ENCODE data around the gene PRDM5. TPM values are rescaled to one million over a fixed set of nuclear protein-coding genes. Genes with fewer than 3 reads are reported as not detected.

The PRDM5 gene
- total and polyA plus RNA-seq, 2 donors (not counting 3 experiments of a cell fraction or from before 2014, with no cell fraction given) = 2.2 to 8.1 TPM

- intact Hi-C loops (cut with micrococcal nuclease) = no loop called here
- H3K27ac ChIP-seq (ENCODE audit: insufficient read depth, low read depth, low read length) = no peak overlapping the region
Measured at GRCh38 chr4:120725639-120726580, 196.6 kb downstream of the PRDM5 start.

More at GRCh38 chr4:120725639-120726580, 196.6 kb downstream of the PRDM5 start:
- Histone ChIP-seq H3K79me2 (ENCODE audit: control insufficient read depth, insufficient read depth, low read length) (no peaks in the 10 kb centered on the region), H3K36me3 (ENCODE audit: control insufficient read depth in 2 of 2, extremely low read depth in 1 of 2, insufficient read depth in 2 of 2, low read length in 2 of 2) (no peaks in the 10 kb centered on the region), H3K9ac (replicated peaks; ENCODE audit: extremely low read depth, insufficient read depth, low read length) (no peak overlapping the region), H3K9me1 (replicated peaks; ENCODE audit: control insufficient read depth, extremely low read depth, insufficient read depth, low read length) (no peaks in the 10 kb centered on the region), H3K27me3 (ENCODE audit: control insufficient read depth in 2 of 2, insufficient read depth in 2 of 2, low read length in 2 of 2) (no peaks in the 10 kb centered on the region), H3K4me3 (replicated peaks in 1 of 3; ENCODE audit: insufficient read depth in 1 of 3, low read depth in 1 of 3, low read length in 3 of 3) (no peak overlapping the region), H3K4me2 (ENCODE audit: insufficient read depth, low read length) (no peak overlapping the region), H3K9me3 (replicated peaks; ENCODE audit: control insufficient read depth, insufficient read depth, low read length) (no peaks in the 10 kb centered on the region), H3K4me1 (ENCODE audit: control insufficient read depth, extremely low read depth, insufficient read depth, low read length) (no peaks in the 10 kb centered on the region), H2AFZ (ENCODE audit: low read depth, low read length) (no peak overlapping the region), H4K20me1 (replicated peaks; ENCODE audit: control insufficient read depth, extremely low read depth, insufficient read depth, low read length) (no peaks in the 10 kb centered on the region)
- no peak for FAIRE-seq
- no TSS peak for BruUV-seq (replicated peaks)
- dilution Hi-C loops (cut with MboI; ENCODE audit: extremely low pct_ligation_motif_present, low sequenced_read_pairs) = no loop called here
- DNase-seq (ENCODE audit: low read depth, low spot score) = no peak
- no peak for TF ChIP-seq POLR2A (IDR thresholded peaks at IDR 0.05; ENCODE audit: low read depth, low read length)
- TF ChIP-seq MYC (IDR thresholded peaks at IDR 0.05; ENCODE audit: low read depth, low read length) = no peak
- no peak for TF ChIP-seq GATA2 (IDR thresholded peaks at IDR 0.05; ENCODE audit: insufficient read depth, insufficient read length, low read depth, low read length)
- TF ChIP-seq FOS (IDR thresholded peaks at IDR 0.05; ENCODE audit: borderline replicate concordance, insufficient read depth, low read length) = no peak
- no peak for TF ChIP-seq EZH2 (IDR thresholded peaks at IDR 0.05; ENCODE audit: borderline replicate concordance, low read depth, low read length, severe bottlenecking)
- TF ChIP-seq MAX (IDR thresholded peaks at IDR 0.05; ENCODE audit: insufficient read depth, insufficient read length) = no peak
- TF ChIP-seq CTCF (IDR thresholded peaks at IDR 0.05; ENCODE audit: extremely low read depth in 1 of 2, insufficient read depth in 1 of 2, low read depth in 1 of 2, low read length in 2 of 2) = no peak
- no peak for TF ChIP-seq JUN (IDR thresholded peaks at IDR 0.05; ENCODE audit: borderline replicate concordance, insufficient read depth, insufficient read length, low read depth)
- no peak for TF ChIP-seq POLR2AphosphoS5 (IDR thresholded peaks at IDR 0.05; ENCODE audit: insufficient read depth, low read depth, low read length)
- POLR2A ChIA-PET = no interaction called here
- CTCF ChIA-PET = interaction anchor here (1.0 to 1.2 kb wide), 2 partner anchors 252 to 466 kb away, joined by 3 to 5 read pairs; no protein-coding TSS in a partner anchor

All from endothelial cell of umbilical vein (primary cell).